Thoracic aorta (tissue), 2 donors: Measurements from ENCODE around the gene SORBS2. TPM values are rescaled to one million over a fixed set of nuclear protein-coding genes. Genes with fewer than 3 reads are reported as not detected.
A peak's percentile ranks its signal among the peaks of the same experiment; 100 is the strongest.

Source experiments
- ATAC-seq: fragments of 150-250 bp; one replicate; pipeline ENCODE4 v1.8.0; 2017; ENCODE audit warnings: low read depth; ENCODE audit not compliant: insufficient number of reproducible peaks, low FRiP score
- DNase-seq: peaks from one replicate; pipeline ENCODE4 v3.0.0-alpha.2; 2020; ENCODE audit warnings: low spot score
- H3K27ac ChIP-seq, 2 donors: fragments of 200-600 bp; sonication (generic); 1 replicate in 1 of 2; 2 replicates in 1 of 2; pipeline ENCODE4 v1.5.1; 2016; ENCODE audit warnings: mild to moderate bottlenecking in 2 of 2, moderate library complexity in 2 of 2
- H3K27me3 ChIP-seq: fragments of 200-600 bp; sonication (generic); replicated peaks from 2 replicates; pipeline ENCODE4 v1.6.0; 2016; ENCODE audit warnings: mild to moderate bottlenecking; ENCODE audit not compliant: insufficient read depth
- H3K36me3 ChIP-seq: fragments of 200-600 bp; sonication (generic); one replicate; pipeline ENCODE4 v1.5.1; 2016
- H3K4me1 ChIP-seq, 2 donors: fragments of 200-600 bp; sonication (generic); 1 replicate in 1 of 2; 2 replicates in 1 of 2; pipeline versions ENCODE4 v1.5.1 to v1.6.0; 2016; ENCODE audit warnings: low read depth in 2 of 2, mild to moderate bottlenecking in 1 of 2; ENCODE audit not compliant: control insufficient read depth in 1 of 2
- H3K4me3 ChIP-seq: fragments of 200-600 bp; sonication (generic); 2 replicates; pipeline ENCODE4 v1.5.1; 2016; ENCODE audit warnings: mild to moderate bottlenecking
- H3K9me3 ChIP-seq: fragments of 200-600 bp; sonication (generic); 2 replicates; pipeline ENCODE4 v1.5.1; 2016
- CTCF ChIP-seq: fragments of 200-600 bp; sonication (generic); IDR thresholded peaks from one replicate; pipeline ENCODE4 v1.5.1; 2019; ENCODE audit warnings: antibody characterized with exemption
- total RNA-seq, 2 donors: library from RNA; depleted of rRNA; stranded (reverse); fragments of >200 nt; gene quantifications; one replicate each; pipeline versions ENCODE4 v1.1.0 to v1.2.3, GENCODE V29; 2016

Gene SORBS2
- total RNA-seq, 2 donors from 2014 or later = 268 to 443 TPM

- peak; percentile 84 for ATAC-seq
- Histone ChIP-seq H3K4me1 (peaks cover 0 to 42% of the 10 kb centered on the region in 2 donors), H3K9me3 (no peaks in the 10 kb centered on the region), H3K27ac (peak overlapping the region; percentile 72 to 81), H3K36me3 (no peaks in the 10 kb centered on the region), H3K27me3 (no peaks in the 10 kb centered on the region), H3K4me3 (peak overlapping the region; percentile 73)
- TF ChIP-seq CTCF = peak; percentile 60
- no peak for DNase-seq
Measured at GRCh38 chr4:185656467-185656931, 155.5 kb downstream of the SORBS2 start.

GRCh38 chr4:185654965-185655554 lies 156.9 kb downstream of the SORBS2 start:
- H3K36me3 ChIP-seq = no peaks in the 10 kb centered on the region
- TF ChIP-seq CTCF = no peak

GRCh38 chr4:185654311-185654710 lies 157.7 kb downstream of the SORBS2 start:
- H3K27me3 ChIP-seq = no peaks in the 10 kb centered on the region
- H3K36me3 ChIP-seq = peaks cover under 1% of the 10 kb centered on the region
- TF ChIP-seq CTCF = peak; percentile 5
- peak overlapping the region; percentile 72 to 77 for H3K27ac ChIP-seq
- no peaks in the 10 kb centered on the region for H3K9me3 ChIP-seq
- no peak for ATAC-seq
- H3K4me3 ChIP-seq = peak overlapping the region; percentile 73
- peaks cover 3 to 56% of the 10 kb centered on the region in 2 donors for H3K4me1 ChIP-seq
- DNase-seq = no peak

More at GRCh38 chr4:185654965-185655554, 156.9 kb downstream of the SORBS2 start:
- ATAC-seq = no peak
- no peaks in the 10 kb centered on the region for H3K27me3 ChIP-seq
- DNase-seq = no peak
- peak overlapping the region; percentile 72 to 77 for H3K27ac ChIP-seq
- H3K9me3 ChIP-seq = no peaks in the 10 kb centered on the region
- peak overlapping the region; percentile 73 for H3K4me3 ChIP-seq
- H3K4me1 ChIP-seq = peaks cover 3 to 54% of the 10 kb centered on the region in 2 donors

- no peak for TF ChIP-seq CTCF
- ATAC-seq (no peak), DNase-seq (no peak)
- Histone ChIP-seq H3K27ac (peak overlapping the region; percentile 9 to 54), H3K9me3 (no peaks in the 10 kb centered on the region), H3K4me1 (peaks cover 3 to 48% of the 10 kb centered on the region in 2 donors), H3K36me3 (peaks cover 11% of the 10 kb centered on the region), H3K27me3 (no peaks in the 10 kb centered on the region), H3K4me3 (no peak overlapping the region)
Measured at GRCh38 chr4:185651851-185652250, 160.1 kb downstream of the SORBS2 start.

GRCh38 chr4:185651137-185651677 lies 160.8 kb downstream of the SORBS2 start:
- Histone ChIP-seq H3K4me1 (peaks cover 3 to 48% of the 10 kb centered on the region in 2 donors), H3K27ac (peak overlapping the region in 1 of 2 donors; percentile 21), H3K27me3 (no peaks in the 10 kb centered on the region), H3K9me3 (no peaks in the 10 kb centered on the region), H3K4me3 (no peak overlapping the region), H3K36me3 (peaks cover 17% of the 10 kb centered on the region)
- no peak for TF ChIP-seq CTCF
- ATAC-seq (no peak), DNase-seq (no peak)
